Stimulated activated naive CD4-positive, alpha-beta T cell (primary cell): ENCODE data around the gene CNTF.

Experiments
- DNase-seq, 6 experiments: peaks; one replicate each; lab custom pipeline; 2025; lab: John Stamatoyannopoulos, UW

CNTF gene

DNA sequence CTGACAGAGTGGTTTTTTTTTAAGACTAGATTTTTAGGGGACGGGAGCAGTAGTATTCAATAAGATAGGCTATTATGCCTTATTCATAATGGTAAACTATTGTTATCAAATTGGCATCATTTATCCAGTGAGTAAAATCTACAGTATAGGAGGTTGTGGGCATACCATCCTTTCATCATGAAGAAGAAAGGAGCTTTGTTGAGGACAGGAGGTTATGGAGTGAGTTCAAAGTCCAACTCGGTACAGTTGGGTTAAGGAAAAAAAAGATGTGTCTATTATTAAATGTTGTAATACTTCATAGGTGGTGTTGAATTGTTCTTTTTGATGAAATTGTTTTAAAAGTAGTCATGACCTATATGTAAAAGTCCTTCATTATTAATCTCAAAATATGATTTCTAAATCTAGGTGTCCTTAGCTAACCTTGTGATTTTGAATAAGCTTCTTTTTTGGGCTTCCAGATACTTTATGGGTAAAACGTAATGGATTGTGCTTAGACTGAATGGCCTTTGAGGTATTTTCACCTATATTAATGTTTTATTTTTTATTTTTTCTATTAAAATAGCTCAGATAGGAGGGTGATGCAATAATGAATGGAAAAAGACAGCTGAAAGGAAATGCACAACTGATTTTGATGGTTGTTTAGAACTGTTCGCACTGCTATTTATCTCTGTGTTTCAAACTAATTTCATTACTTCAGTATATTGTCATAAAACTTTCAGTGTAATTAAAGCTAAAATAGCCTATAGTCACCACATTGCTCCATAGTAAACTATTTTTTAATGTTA, 15.3 kb upstream of the CNTF start:
- no peak for DNase-seq

DNA sequence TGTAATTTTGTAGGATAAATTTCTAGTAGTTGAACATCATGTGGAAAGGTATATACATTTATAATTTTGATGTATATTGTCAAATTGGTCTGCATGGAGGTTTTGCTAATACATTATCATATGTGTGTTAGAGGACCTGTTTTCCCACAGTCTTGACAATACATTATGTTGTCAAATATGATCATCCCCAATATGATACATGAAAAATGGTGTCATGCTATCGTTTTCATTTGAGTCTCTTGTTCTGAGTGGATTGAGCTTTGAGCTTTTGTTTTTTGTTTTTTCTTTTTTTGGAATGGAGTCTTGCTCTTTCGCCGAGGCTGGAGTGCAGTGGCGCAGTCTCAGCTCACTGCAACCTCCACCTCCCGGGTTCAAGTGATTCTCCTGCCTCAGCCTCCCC, 14.1 kb upstream of the CNTF start:
- DNase-seq = no peak

DNA sequence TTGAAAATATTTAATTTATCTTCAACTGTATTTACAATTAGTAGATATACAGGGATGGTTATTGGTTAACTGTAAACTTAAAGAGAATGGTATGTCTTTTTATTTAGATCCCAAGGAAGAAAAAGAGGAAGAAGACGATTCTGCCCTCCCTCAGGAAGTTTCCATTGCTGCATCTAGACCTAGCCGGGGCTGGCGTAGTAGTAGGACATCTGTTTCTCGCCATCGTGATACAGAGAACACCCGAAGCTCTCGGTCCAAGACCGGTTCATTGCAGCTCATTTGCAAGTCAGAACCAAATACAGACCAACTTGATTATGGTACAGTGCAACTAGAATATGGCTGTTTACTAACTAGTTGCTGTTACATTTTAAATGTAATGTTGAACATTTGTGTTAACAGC, 12.7 kb upstream of the CNTF start:
- no peak for DNase-seq

DNA sequence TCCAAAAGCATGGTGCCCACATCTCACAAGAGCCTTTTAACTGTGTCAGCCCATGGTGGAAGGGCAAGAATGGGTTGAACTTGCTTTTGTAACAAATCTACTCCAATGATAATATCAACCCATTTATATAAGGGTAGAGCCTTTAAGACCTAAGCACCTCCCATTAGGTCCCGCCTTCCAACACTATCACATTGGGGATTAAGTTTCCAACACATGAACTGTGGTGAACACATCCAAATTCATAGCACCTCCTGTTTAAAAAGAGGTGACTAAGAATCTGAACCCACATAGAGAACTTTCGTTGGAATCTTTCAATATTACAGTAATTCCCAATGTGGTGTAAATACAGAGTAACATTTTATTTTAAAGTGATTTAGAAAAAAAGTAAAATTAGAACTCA, 9.2 kb upstream of the CNTF start:
- no peak for DNase-seq

DNA sequence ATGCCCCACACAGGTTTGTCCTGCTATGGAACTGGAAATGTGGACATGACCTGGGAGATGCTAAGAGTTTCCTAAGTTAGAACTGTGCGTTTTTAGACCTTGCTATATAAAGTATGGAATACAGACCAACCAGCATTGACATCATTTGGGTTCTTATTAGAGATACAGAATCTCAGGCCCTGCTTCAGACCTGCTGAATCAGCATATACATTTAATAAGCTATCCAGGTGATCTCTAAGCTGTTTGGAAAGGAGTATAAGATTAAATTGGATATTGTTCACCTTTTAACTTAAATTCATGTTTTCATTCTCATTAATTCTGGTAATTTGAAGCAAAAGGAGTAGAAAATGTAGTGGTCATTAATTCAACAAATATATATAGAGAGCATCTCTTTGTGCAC, 6.9 kb upstream of the CNTF start:
- no peak for DNase-seq

DNA sequence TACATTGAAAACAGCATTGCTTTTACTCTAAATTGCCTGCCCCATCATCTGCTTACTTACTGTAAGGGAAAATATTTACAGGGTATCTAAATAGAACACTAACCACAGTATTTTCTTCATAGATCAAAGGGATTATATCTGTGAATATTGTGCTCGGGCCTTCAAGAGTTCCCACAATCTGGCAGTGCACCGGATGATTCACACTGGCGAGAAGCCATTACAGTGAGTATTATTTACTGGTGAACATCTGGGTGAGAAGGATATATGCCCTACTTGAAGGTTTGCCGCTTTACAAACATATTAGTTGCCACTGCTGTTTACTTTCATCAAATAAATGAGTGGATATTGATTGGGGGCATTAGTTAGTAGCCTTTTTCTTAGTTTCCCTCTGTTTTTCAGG, 5.9 kb upstream of the CNTF start:
- no peak for DNase-seq

DNA sequence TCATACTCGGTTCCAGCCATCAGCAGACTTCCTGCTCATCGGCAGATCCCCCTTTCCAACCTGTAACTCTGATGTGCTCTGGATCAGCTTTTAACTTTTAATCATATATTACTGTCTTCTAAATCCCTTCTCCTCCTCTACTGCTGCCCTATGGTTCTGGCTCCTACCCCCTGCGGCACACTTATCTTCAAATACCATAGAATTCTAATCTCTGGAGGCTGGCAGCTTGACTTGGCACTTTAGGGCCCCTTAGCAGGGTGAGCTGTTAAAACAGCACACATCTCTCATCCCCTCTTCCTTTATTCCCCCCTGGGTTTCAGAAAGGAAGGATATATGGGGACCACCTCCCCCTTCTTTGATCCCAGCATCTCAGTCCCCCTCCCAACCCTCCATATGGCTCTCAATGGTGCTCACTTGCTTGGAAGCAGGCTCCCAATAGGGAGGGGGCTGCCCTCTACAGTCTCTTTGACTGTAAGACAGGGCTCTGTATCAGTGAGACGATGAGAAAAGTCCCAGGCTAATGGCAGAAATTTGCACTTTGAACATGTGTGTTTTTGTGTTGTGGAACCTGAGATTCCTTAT, 4.4 kb upstream of the CNTF start:
- DNase-seq = peak in 1 of 6 experiments; percentile 16

DNA sequence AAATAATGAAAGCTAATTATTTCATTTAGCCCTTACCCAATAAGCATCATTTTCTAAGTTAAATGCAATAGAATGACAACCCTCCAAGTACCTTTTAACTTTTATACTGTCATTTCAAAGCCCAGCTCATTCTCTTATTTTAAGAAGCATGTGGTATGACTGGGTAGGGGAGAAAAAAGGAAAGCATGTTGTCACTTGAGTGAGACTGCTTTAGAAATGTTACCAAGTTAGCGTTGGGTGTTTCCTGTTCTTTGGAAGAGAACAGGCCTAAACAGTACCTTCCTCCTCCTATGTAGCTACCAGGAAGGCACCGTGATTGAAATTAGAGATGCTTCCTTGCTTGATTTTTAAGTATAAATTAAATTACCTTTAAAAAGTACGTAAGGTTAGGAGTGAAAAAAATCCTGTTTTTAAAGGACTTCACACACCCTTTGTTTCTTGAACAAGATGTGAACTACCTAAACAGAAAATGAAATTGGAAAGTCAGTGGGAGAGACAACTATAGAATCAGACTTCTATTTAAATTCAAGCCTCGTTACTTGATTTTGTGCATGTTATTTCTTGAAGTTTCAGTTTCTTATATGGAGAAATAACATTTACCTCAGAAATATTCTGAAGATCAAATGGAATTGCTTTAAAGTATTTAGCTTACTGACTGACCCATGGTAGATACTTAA, 741 bp upstream of the CNTF start:
- no peak for DNase-seq

DNA sequence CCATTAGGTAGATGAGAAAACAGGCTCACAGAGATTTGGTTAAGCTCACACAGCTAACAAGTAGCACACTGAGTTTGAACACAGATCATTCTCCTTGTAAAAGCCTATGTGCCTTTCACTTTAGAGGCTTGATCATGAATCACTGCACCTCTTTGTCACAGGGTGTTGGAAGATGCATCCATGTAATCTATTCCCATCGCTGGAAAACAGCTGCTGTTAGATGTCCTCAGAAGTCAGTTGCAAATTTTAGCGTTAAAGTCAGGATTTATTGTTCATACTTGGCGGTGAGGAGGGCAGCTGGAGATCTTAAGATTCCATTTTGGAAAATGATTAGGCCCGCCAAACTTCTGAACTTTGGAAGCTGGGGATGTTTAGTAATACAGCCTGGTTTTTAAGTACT, 2.6 kb downstream of the CNTF start:
- no peak for DNase-seq

DNA sequence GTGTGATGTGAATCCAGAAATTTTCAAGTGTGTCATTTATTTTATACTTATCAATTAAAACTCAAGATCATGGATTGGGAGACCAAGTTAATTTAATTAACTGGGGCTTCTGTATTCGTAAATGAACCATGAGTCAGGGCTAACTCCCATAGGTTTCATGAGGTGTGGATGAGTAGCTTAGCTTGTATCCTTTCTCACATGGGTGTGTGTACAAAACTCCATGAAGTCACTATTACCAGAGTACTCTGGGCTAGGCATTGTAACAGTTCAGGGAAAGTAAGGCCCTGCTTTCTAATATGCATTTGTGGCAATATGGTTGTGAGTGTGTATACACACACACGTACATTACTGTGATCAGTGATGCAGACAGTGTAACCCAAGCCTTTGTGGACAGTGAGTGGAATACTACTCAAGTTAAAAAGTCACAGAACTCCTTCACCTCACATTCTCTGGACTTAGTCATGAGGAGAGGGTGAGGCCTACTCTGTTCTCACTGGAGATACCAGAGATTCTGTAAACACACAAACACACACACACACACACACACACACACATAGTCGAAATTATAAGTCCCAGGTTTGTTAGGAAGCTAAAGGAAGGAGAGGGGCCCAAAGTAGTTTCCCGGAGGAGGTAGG, 3.5 kb downstream of the CNTF start:
- DNase-seq = no peak

DNA sequence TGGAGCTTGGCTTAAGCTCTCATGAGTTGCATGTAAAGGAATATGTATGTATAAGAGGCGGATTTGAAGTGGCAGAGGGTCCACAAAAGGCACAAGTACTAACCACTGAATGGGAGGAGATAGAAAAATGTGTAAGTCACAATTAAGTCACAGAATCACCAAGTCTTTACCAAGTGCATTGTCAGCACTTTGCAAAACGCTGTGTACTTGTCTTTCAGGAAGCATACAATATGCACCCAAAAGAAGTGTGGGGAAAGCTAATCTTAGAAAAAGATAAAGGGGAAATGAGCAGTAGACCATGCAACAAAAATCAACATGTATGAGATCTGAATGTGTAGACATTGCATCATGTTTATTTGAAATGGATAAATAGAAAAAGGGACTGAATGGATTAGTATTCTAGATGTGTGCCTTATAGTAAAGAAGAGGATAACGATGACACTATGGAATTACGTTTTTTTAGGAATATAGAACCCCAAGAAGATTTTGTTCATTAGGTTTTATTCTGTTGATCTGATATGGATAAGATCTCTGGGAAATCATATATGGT, 4.5 kb downstream of the CNTF start:
- no peak for DNase-seq

DNA sequence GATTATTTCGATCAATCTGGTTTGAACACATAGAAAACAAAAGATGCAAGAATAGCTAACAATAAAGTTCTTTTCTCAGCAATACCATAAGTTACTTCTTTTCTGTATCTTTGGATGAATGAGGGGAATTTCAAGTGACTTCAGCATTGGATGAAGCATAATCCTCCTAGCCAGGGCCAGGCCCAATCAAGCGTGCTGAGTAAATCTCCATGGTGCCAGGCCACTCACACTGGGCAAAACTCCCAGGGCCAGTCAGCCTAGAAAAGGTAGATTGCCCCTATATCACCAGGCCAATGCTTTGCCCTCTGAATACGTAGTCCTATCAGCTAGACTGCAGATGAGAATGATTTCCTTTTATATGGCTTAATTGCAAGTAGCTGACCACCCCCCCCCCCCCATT, 6.0 kb downstream of the CNTF start:
- no peak for DNase-seq

DNA sequence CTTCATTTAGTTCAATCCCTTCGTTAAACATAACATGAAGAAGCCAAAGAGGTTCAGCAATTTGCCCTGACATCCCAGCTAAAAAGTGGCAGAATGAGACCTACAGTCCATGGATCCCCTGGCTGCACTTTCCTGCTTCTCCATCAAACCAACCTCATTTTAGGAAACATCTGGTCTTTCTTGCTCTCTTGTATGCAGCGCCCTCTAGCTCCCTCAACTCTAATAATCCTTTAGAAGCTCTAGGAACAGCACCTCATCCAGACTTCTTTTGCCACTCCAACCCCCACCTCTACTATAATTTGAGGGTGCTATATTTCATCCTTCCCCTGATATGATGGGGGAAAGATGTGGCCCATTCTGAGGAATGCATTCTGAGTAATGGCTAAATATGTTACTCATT, 7.4 kb downstream of the CNTF start:
- peak in 3 of 6 experiments; percentile 7 to 23 (median 13) for DNase-seq

DNA sequence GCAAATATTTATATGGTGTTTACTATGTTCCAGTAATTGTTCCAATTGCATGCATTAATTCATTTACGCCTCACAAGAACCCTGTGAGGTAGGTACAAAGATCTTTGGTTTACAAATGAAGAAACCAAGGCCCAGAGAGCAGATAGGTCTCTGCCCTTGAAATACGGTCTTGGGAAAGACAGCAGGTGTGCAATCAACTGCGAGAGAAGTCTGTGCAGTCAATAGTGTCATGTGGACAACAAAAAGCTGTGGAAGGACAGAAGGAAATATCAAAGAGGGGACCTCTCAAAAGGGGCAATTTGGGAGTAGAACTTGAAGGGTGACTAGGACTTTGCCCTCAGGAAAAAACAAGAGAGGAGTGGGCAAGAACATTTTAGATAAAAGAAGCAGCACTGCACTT, 8.9 kb downstream of the CNTF start:
- DNase-seq = no peak

DNA sequence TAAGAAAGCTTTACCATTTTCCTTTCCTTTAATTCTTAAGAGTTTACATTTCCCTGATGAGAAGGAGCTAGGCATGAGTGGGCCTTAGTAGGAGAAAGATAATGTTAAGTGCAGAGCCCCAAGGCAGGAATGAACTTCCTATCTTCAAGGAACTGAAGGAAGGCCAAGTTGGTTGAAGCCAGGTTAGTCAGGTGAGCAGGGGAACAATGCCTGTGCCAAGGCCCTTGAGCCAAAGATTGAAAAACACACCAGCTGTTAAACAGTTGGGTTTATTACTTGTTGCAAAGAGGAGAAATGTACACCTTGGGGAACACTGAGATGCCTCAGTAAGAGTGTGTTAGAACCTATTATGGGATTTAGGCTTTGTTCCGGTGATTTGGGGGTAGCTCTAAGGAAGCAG, 10.0 kb downstream of the CNTF start:
- no peak for DNase-seq

DNA sequence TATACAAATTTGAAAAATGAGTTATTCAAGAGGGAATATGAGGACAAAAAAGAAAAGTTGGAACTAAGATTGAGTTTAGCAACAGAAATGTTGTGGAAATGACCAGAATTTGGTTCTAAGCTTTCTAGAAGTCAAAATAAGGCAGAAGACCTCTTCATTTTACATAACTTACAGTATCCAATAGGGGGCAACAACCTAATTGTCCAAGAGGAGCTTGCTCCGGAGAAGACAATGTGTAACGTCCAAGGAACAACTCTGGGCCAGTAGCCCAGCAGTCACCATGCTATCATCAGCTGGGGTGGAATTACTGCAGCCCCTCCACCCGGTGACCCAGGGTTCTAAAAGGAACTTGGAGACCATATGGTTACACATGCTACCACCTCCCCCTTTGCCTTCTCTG, 14.1 kb downstream of the CNTF start:
- DNase-seq = no peak

DNA sequence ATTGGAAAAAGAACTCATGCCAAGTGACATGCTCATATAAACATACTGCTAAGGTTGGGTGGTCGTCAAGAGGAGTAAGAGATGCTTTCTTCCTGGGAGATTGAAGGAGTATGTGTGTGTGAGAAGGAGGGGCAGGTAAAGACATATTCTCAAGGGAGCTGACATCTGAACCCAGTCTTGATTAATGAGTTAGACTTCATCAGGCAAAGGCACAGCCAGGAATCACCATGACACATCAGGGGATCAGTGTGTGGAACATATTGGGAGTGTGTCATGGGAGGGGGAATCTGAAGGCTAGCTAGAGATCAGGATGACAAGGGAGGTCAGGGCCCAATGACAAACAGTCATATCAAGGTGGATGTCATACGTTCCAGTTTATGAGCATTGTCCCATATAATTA, 14.9 kb downstream of the CNTF start:
- no peak for DNase-seq

DNA sequence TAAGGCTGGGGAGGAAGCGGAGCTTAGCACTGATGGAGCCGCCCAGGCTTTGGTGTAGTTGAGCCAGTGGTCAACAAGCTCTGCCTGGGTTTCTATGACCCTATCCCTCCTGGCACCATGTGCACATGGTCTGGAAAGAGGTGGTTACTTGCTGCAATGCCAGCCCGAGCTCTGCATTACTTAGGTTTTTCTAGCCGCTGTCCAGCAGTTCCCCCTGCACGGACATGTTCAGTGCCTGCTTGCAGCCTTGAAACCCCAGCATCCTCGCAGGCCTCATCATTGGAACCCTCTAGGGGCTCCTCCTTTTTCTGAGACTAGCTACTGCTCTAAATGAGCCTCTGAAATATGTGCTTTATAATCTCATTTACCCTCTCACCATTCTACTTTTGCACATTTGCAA, 16.6 kb downstream of the CNTF start:
- DNase-seq = no peak

DNA sequence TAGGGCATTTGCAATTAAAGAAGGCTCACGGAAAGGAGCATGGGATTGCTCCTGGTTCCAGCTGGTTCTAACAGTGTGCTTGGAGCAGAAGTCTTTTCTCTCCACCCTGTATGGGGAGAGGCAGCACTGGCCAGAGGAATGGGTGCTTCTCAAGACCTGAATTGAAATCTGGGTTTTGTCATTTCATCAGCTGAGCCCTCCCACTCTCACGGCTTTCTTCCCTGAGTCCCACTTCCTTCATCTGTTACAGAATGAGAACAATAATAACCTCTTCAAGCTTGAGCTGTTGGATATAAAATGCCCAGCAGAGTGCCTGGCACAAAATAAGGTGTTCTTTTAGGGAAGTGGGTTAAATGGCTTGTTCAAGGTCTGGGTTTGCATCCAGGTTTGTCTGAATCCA, 17.2 kb downstream of the CNTF start:
- DNase-seq = no peak

DNA sequence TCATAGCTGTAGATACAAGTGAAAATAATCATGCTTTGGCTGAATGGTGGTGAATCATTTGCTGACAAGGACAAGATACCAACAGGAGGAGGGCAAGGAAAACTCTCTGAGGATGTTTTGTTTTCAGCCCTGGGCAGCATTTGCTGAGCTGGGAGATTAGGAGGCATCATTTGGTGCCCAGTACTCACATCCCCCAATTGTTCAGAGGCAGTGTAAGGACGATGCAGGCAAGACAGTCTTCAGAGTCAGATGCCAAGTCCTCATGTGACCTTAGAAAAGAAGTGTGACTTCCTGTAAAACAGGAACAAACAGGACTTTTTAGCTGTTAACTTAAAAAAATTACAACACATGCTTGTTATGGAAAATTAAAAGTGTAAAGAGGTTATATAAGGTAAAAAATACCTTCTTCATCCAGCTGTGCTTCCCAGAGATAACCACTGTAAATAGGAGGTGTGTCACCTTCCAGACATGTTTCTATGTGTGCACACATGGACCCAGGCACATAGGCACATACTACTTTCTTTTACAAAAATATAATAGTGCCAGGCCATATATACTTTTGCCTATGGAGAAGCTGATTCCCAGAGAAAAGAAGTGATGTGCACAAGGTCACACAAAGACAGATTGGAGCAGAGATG, 18.0 kb downstream of the CNTF start:
- DNase-seq = peak in 4 of 6 experiments; percentile 2 to 44 (median 32)

DNA sequence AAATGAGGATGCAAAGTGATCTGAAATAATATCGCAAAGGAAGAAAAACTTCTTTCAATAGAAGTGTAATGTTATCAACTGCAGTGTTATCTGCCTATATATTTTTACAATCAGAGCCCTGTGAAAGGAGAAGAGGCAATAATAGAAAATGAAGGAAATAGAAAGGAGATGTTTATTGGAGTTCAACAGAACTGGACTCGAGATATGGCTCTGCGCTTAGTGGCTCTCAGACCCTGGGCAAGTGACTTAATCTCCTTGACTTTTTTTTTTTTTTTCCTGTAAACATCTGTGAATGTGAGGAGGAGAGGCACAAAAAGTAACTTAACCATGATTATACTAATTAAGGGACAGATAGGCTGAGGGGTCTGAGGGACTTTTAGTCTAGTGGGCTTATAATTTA, 18.9 kb downstream of the CNTF start:
- DNase-seq = no peak
